Endothelial cell (in vitro differentiated cells): Measurements from ENCODE around the gene SNTB2. TPM values are rescaled to one million over a fixed set of nuclear protein-coding genes. Genes with fewer than 3 reads are reported as not detected.

Source experiments
- DNase-seq: peaks from one replicate; pipeline ENCODE4 v3.0.0; 2021; ENCODE audit warnings: low spot score
- H3K27ac Mint-ChIP-seq: one replicate; pipeline ENCODE4 v1.8.0; 2021; ENCODE audit warnings: mixed read lengths, inconsistent platforms; ENCODE audit not compliant: unreplicated experiment
- H3K27me3 Mint-ChIP-seq: one replicate; pipeline ENCODE4 v1.8.0; 2021; ENCODE audit warnings: mild to moderate bottlenecking, moderate library complexity, mixed read lengths, inconsistent platforms; ENCODE audit not compliant: unreplicated experiment
- H3K36me3 Mint-ChIP-seq: one replicate; pipeline ENCODE4 v1.8.0; 2021; ENCODE audit warnings: mild to moderate bottlenecking, low read depth, mixed read lengths, inconsistent platforms; ENCODE audit not compliant: unreplicated experiment
- H3K4me1 Mint-ChIP-seq: one replicate; pipeline ENCODE4 v1.8.0; 2021; ENCODE audit warnings: mild to moderate bottlenecking, mixed read lengths, inconsistent platforms; ENCODE audit not compliant: unreplicated experiment
- H3K4me3 Mint-ChIP-seq: one replicate; pipeline ENCODE4 v1.8.0; 2021; ENCODE audit warnings: mild to moderate bottlenecking, mixed read lengths, inconsistent platforms; ENCODE audit not compliant: unreplicated experiment
- H3K9me3 Mint-ChIP-seq: one replicate; pipeline ENCODE4 v1.8.0; 2021; ENCODE audit warnings: mixed read lengths, inconsistent platforms; ENCODE audit not compliant: unreplicated experiment
- total RNA-seq: library from RNA; stranded (reverse); fragmentation: NEBNext Ultra II Directional; extraction: Animal tissue kit (Norgen Biotek cat#: 25700); gene quantifications from one replicate; pipeline ENCODE4 v1.2.1, GENCODE V29; 2021; ENCODE audit not compliant: unreplicated experiment
- TF ChIP-seq, protein P1 (sequence below): fragments of 200-600 bp; sonication (generic); IDR thresholded peaks from one replicate; pipeline ENCODE4 v1.5.0; 2021; ENCODE audit warnings: antibody characterized with exemption; ENCODE audit not compliant: unreplicated experiment

The SNTB2 gene
- total RNA-seq, 1 donor from 2014 or later, result 16.8 TPM

GRCh38 chr16:69348222-69348621 is 161.3 kb downstream of the SNTB2 start:
- H3K27ac Mint-ChIP-seq, result no peak overlapping the region
- no peaks in the 10 kb centered on the region for H3K4me1 Mint-ChIP-seq
- no peak overlapping the region for H3K4me3 Mint-ChIP-seq
- peaks cover 3% of the 10 kb centered on the region for H3K36me3 Mint-ChIP-seq
- DNase-seq, result no peak
- H3K9me3 Mint-ChIP-seq, result no peaks in the 10 kb centered on the region
- peaks cover 2% of the 10 kb centered on the region for H3K27me3 Mint-ChIP-seq
- TF ChIP-seq, protein P1, sequence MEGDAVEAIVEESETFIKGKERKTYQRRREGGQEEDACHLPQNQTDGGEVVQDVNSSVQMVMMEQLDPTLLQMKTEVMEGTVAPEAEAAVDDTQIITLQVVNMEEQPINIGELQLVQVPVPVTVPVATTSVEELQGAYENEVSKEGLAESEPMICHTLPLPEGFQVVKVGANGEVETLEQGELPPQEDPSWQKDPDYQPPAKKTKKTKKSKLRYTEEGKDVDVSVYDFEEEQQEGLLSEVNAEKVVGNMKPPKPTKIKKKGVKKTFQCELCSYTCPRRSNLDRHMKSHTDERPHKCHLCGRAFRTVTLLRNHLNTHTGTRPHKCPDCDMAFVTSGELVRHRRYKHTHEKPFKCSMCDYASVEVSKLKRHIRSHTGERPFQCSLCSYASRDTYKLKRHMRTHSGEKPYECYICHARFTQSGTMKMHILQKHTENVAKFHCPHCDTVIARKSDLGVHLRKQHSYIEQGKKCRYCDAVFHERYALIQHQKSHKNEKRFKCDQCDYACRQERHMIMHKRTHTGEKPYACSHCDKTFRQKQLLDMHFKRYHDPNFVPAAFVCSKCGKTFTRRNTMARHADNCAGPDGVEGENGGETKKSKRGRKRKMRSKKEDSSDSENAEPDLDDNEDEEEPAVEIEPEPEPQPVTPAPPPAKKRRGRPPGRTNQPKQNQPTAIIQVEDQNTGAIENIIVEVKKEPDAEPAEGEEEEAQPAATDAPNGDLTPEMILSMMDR, result no peak

DNA sequence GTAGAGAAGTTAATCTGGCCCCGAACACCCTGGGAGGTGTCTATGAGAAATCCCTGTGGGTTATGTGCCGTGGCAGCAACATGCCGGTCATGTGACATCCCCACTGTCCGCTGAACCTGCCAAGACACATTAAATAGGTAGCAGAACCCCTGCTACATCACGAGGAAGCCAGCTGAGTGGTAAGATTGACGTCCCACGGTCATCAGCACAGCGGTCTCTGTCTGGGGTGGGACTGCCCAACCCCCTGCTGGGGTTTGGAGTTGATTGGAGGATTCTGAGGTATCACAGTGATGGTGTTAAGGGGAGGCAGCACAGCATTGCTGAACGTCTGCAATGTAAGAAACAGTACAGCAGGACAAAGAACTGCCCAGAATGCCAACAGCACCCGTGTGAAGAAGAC is 162.6 kb downstream of the SNTB2 start:
- Mint-ChIP-seq H3K27ac (no peak overlapping the region), H3K4me1 (no peaks in the 10 kb centered on the region), H3K4me3 (no peak overlapping the region), H3K9me3 (no peaks in the 10 kb centered on the region), H3K27me3 (peaks cover 2% of the 10 kb centered on the region), H3K36me3 (no peaks in the 10 kb centered on the region)
- TF ChIP-seq, protein P1, result no peak
- DNase-seq, result no peak

GRCh38 chr16:69350536-69351133 is 163.7 kb downstream of the SNTB2 start:
- H3K27ac Mint-ChIP-seq, result no peak overlapping the region
- H3K4me3 Mint-ChIP-seq, result no peak overlapping the region
- DNase-seq, result no peak
- TF ChIP-seq, protein P1, result no peak
- no peaks in the 10 kb centered on the region for H3K9me3 Mint-ChIP-seq
- peaks cover 3% of the 10 kb centered on the region for H3K36me3 Mint-ChIP-seq
- no peaks in the 10 kb centered on the region for H3K4me1 Mint-ChIP-seq
- H3K27me3 Mint-ChIP-seq, result peaks cover 2% of the 10 kb centered on the region

- H3K36me3 Mint-ChIP-seq, result peaks cover 8% of the 10 kb centered on the region
- DNase-seq, result no peak
- peaks cover 2% of the 10 kb centered on the region for H3K27me3 Mint-ChIP-seq
- H3K4me3 Mint-ChIP-seq, result no peak within 1 kb of the TSS
- TF ChIP-seq, protein P1, result no peak
- no peaks in the 10 kb centered on the region for H3K9me3 Mint-ChIP-seq
- H3K27ac Mint-ChIP-seq, result no peak within 1 kb of the TSS
- H3K4me1 Mint-ChIP-seq, result no peaks in the 10 kb centered on the region
Measured at GRCh38 chr16:69351309-69352027, 164.5 kb downstream of the SNTB2 start, which contains the start of gene TMED6. Gene TMED6, minus strand, starts transcription at chr16:69351786. Its CDS starts 33 bp downstream, at chr16:69351753.

Other genes starting within 250 kb of the SNTB2 start
- 2.7 TPM for gene HAS3, start 81.5 kb upstream of the SNTB2 start, total RNA-seq
- gene CHTF8, start 54.6 kb upstream of the SNTB2 start, total RNA-seq, result 169 TPM
- 39.3 TPM for gene UTP4, start 54.5 kb upstream of the SNTB2 start, total RNA-seq
- gene VPS4A, start 124.2 kb downstream of the SNTB2 start, total RNA-seq, result 36.3 TPM
- 11.4 TPM for gene PDF, start 143.4 kb downstream of the SNTB2 start, total RNA-seq
- gene COG8, start 152.4 kb downstream of the SNTB2 start, total RNA-seq, result 33.1 TPM
- 34.4 TPM for gene NIP7, start 152.6 kb downstream of the SNTB2 start, total RNA-seq
- gene TMED6, start 164.6 kb downstream of the SNTB2 start, total RNA-seq, result 1.2 TPM
- gene TERF2, start 198.8 kb downstream of the SNTB2 start, total RNA-seq, result 39.4 TPM
- 120 TPM for gene CYB5B, start 237.5 kb downstream of the SNTB2 start, total RNA-seq